Gastrocnemius medialis (tissue), 4 donors: ENCODE data around the gene PCSK4. TPM values are rescaled to one million over a fixed set of nuclear protein-coding genes. Genes with fewer than 3 reads are reported as not detected.
"Not testable (repeated sequence)": the region's sequence is repeated elsewhere in the genome, so short reads cannot be mapped to it uniquely, and the experiment has no call there.

Experiments used
- ATAC-seq, 2 donors: fragments of 150-250 bp; one replicate each; pipeline ENCODE4 v1.9.1; 2016
- DNase-seq, 2 donors: peaks; one replicate each; pipeline ENCODE4 v3.0.0-alpha.2; 2019
- H3K27ac ChIP-seq, 4 donors: fragments of 200-600 bp; sonication (generic); 1 replicate in 1 of 4; 2 replicates in 3 of 4; pipeline ENCODE4 v1.5.1; 2016 to 2018; ENCODE audit warnings: mild to moderate bottlenecking in 2 of 4, moderate library complexity in 1 of 4
- H3K27me3 ChIP-seq, 3 donors: fragments of 200-600 bp; sonication (generic) in 2 of 3; 1 replicate in 1 of 3; 2 replicates in 2 of 3; pipeline versions ENCODE4 v1.5.1 to v1.6.0; 2016 to 2019; ENCODE audit warnings: mild to moderate bottlenecking in 1 of 3, moderate library complexity in 1 of 3
- H3K36me3 ChIP-seq, 2 donors: fragments of 200-600 bp; sonication (generic) in 1 of 2; one replicate each; pipeline ENCODE4 v1.5.1; 2017 to 2018
- H3K4me1 ChIP-seq, 2 donors: fragments of 200-600 bp; sonication (generic) in 1 of 2; one replicate each; pipeline ENCODE4 v1.5.1; 2016 to 2017; ENCODE audit warnings: mild to moderate bottlenecking in 2 of 2
- H3K4me3 ChIP-seq, 4 donors: fragments of 200-600 bp; sonication (generic) in 3 of 4; 1 replicate in 1 of 4; 2 replicates in 3 of 4; pipeline ENCODE4 v1.5.1; 2016 to 2019; ENCODE audit warnings: mild to moderate bottlenecking in 2 of 4
- H3K9me3 ChIP-seq, 3 donors: fragments of 200-600 bp; sonication (generic) in 2 of 3; 1 replicate in 1 of 3; 2 replicates in 2 of 3; pipeline ENCODE4 v1.5.1; 2016 to 2019
- CTCF ChIP-seq, 5 experiments: fragments of 450-650 bp in 3 of 5; fragments of 200-600 bp in 2 of 5; sonication (generic) in 2 of 5; IDR thresholded peaks in 4 of 5; conservative IDR thresholded peaks in 1 of 5; 1 replicate in 4 of 5; 2 replicates in 1 of 5; pipeline ENCODE4 v1.5.1; 2016 to 2019; ENCODE audit warnings: antibody characterized with exemption in 5 of 5, mild to moderate bottlenecking in 3 of 5, moderate library complexity in 3 of 5
- POLR2A ChIP-seq, 2 donors: fragments of 450-650 bp; IDR thresholded peaks; one replicate each; pipeline ENCODE4 v1.6.1; 2017; ENCODE audit warnings: antibody characterized with exemption in 2 of 2, mild to moderate bottlenecking in 2 of 2, moderate library complexity in 2 of 2
- in situ Hi-C, 4 donors: fragments of 200-750 bp; cut with MboI; loops; one replicate each; pipeline versions ENCODE4 v1.15.0 to v1.8.0; 2017; ENCODE audit warnings: low sequenced_read_pairs in 4 of 4
- intact Hi-C: fragments of 100-400 bp; cut with DNase I; formaldehyde crosslinking; loops from one replicate; pipeline ENCODE4 v1.15.1; 2023; ENCODE audit warnings: low total_unique reads
- total RNA-seq, 4 donors: library from RNA; depleted of rRNA; stranded (reverse); fragments of >200 nt; gene quantifications; one replicate each; pipeline versions ENCODE4 v1.1.0 to v1.2.3, GENCODE V29; 2016

The PCSK4 gene
- total RNA-seq, 4 donors from 2014 or later = 0.12 to 0.60 (median 0.37) TPM

- Histone ChIP-seq H3K4me1 (no peaks in the 10 kb centered on the region), H3K36me3 (no peaks in the 10 kb centered on the region), H3K27me3 (peaks cover 27 to 37% (median 33%) of the 10 kb centered on the region in 3 donors), H3K9me3 (no peaks in the 10 kb centered on the region), H3K27ac (no peak overlapping the region), H3K4me3 (no peak overlapping the region)
- TF ChIP-seq CTCF (IDR thresholded peaks at IDR 0.05 in 4 of 5, conservative IDR thresholded peaks at IDR 0.05 in 1 of 5) (no peak), POLR2A (IDR thresholded peaks at IDR 0.05) (no peak)
- DNase-seq = no peak
- in situ Hi-C loops = no loop called here
- no peak for ATAC-seq
- intact Hi-C loops = no loop called here
Observed at GRCh38 chr19:1522838-1523237, 32.7 kb upstream of the PCSK4 start.

GRCh38 chr19:1522061-1522460, 31.9 kb upstream of the PCSK4 start:
- Histone ChIP-seq H3K9me3 (no peaks in the 10 kb centered on the region), H3K27me3 (peaks cover 26 to 34% (median 33%) of the 10 kb centered on the region in 3 donors), H3K36me3 (no peaks in the 10 kb centered on the region), H3K27ac (no peak overlapping the region), H3K4me1 (no peaks in the 10 kb centered on the region), H3K4me3 (no peak overlapping the region)
- DNase-seq = no peak
- no peak for ATAC-seq
- intact Hi-C loops (no loop called here), in situ Hi-C loops (no loop called here)
- TF ChIP-seq CTCF (IDR thresholded peaks at IDR 0.05 in 4 of 5, conservative IDR thresholded peaks at IDR 0.05 in 1 of 5) = no peak
- no peak for TF ChIP-seq POLR2A (IDR thresholded peaks at IDR 0.05)

GRCh38 chr19:1521636-1522035, 31.5 kb upstream of the PCSK4 start:
- H3K27ac ChIP-seq = no peak overlapping the region
- DNase-seq = no peak
- intact Hi-C loops = no loop called here

GRCh38 chr19:1520203-1520780, 30.1 kb upstream of the PCSK4 start:
- H3K4me1 ChIP-seq = no peaks in the 10 kb centered on the region
- H3K9me3 ChIP-seq = no peaks in the 10 kb centered on the region
- H3K27me3 ChIP-seq = peaks cover 11 to 19% (median 17%) of the 10 kb centered on the region in 3 donors
- no peak for ATAC-seq
- no peak overlapping the region for H3K27ac ChIP-seq
- no peak for TF ChIP-seq CTCF (IDR thresholded peaks at IDR 0.05 in 4 of 5, conservative IDR thresholded peaks at IDR 0.05 in 1 of 5)
- TF ChIP-seq POLR2A (IDR thresholded peaks at IDR 0.05) = no peak
- H3K4me3 ChIP-seq = no peak overlapping the region
- no peaks in the 10 kb centered on the region for H3K36me3 ChIP-seq
- DNase-seq = no peak
- in situ Hi-C loops = no loop called here
- intact Hi-C loops = no loop called here

More at GRCh38 chr19:1521636-1522035, 31.5 kb upstream of the PCSK4 start:
- H3K4me1 ChIP-seq = no peaks in the 10 kb centered on the region
- in situ Hi-C loops = no loop called here
- H3K36me3 ChIP-seq = no peaks in the 10 kb centered on the region
- no peak overlapping the region for H3K4me3 ChIP-seq
- no peak for ATAC-seq
- H3K27me3 ChIP-seq = peaks cover 23 to 31% (median 30%) of the 10 kb centered on the region in 3 donors
- no peaks in the 10 kb centered on the region for H3K9me3 ChIP-seq
- TF ChIP-seq POLR2A (IDR thresholded peaks at IDR 0.05) (no peak), CTCF (IDR thresholded peaks at IDR 0.05 in 4 of 5, conservative IDR thresholded peaks at IDR 0.05 in 1 of 5) (no peak)

GRCh38 chr19:1519802-1520201, 29.7 kb upstream of the PCSK4 start:
- ATAC-seq, H3K27ac ChIP-seq, in situ Hi-C loops, DNase-seq, H3K4me1 ChIP-seq, intact Hi-C loops, H3K36me3 ChIP-seq, H3K9me3 ChIP-seq, H3K4me3 ChIP-seq: not testable (repeated sequence)
- peaks cover 6 to 14% (median 12%) of the 10 kb centered on the region in 3 donors for H3K27me3 ChIP-seq
